HepG2 (cell line): Measurements from ENCODE around the gene GRAMD4. TPM values are rescaled to one million over a fixed set of nuclear protein-coding genes. Genes with fewer than 3 reads are reported as not detected.

Experiments used
- CBX5 ChIP-seq: sonication (generic); formaldehyde crosslinking; IDR thresholded peaks from 2 replicates; pipeline ENCODE4 v1.4.0; 2020; ENCODE audit warnings: missing genetic modification reagents, borderline replicate concordance
- GATAD2A ChIP-seq: IDR thresholded peaks from 2 replicates; pipeline ENCODE4 v1.6.1; 2016
- NBN ChIP-seq: fragments of 450-650 bp; conservative IDR thresholded peaks from 2 replicates; pipeline ENCODE4 v1.6.1; 2017
- SNAPC5 ChIP-seq: sonication (generic); formaldehyde crosslinking; IDR thresholded peaks from 2 replicates; pipeline ENCODE4 v1.8.1; 2023; ENCODE audit warnings: mild to moderate bottlenecking, missing genetic modification reagents, borderline replicate concordance
- ZBTB40 ChIP-seq, 2 experiments: fragments of 450-650 bp in 1 of 2; sonication (generic) in 1 of 2; formaldehyde crosslinking in 1 of 2; IDR thresholded peaks; 2 replicates each; pipeline versions ENCODE4 v1.6.1 to v1.8.0; 2016 to 2022; ENCODE audit warnings: antibody characterized with exemption in 1 of 2, mild to moderate bottlenecking in 1 of 2, missing genetic modification reagents in 1 of 2
- ZNF12 ChIP-seq: sonication (generic); formaldehyde crosslinking; IDR thresholded peaks from 2 replicates; pipeline ENCODE4 v1.5.0; 2020; ENCODE audit warnings: missing genetic modification reagents
- ZNF501 ChIP-seq: sonication (generic); formaldehyde crosslinking; IDR thresholded peaks from 2 replicates; pipeline ENCODE4 v1.5.1; 2020; ENCODE audit warnings: mild to moderate bottlenecking, moderate library complexity, missing genetic modification reagents
- ZNF543 ChIP-seq: sonication (generic); formaldehyde crosslinking; IDR thresholded peaks from 2 replicates; pipeline ENCODE4 v1.4.0; 2020; ENCODE audit warnings: mild to moderate bottlenecking, missing genetic modification reagents
- polyA plus RNA-seq, 8 experiments: library from polyadenylated mRNA; depleted of rRNA in 3 of 8; stranded (reverse) in 7 of 8; unstranded in 1 of 8; fragments of >200 nt; fragmentation: Illumina TruSeq in 4 of 8; extraction: Trizol in 4 of 8; gene quantifications; 2 replicates each; pipeline versions ENCODE4 v1.2.1 to v1.2.3, GENCODE V29; 2011 to 2016; ENCODE audit warnings: low read depth in 4 of 8, missing spikeins in 1 of 8, mixed read lengths in 1 of 8; ENCODE audit not compliant: insufficient read depth in 1 of 8
- total RNA-seq, 5 experiments: library from RNA; depleted of rRNA; stranded (reverse); fragments of >200 nt; fragmentation: Illumina TruSeq; extraction: Trizol; gene quantifications; 2 replicates each; pipeline ENCODE4 v1.2.3, GENCODE V29; 2016; ENCODE audit warnings: low read depth in 1 of 5
- TF ChIP-seq, protein P1 (sequence below): sonication (generic); formaldehyde crosslinking; IDR thresholded peaks from 2 replicates; pipeline ENCODE4 v1.5.0; 2020; ENCODE audit warnings: mild to moderate bottlenecking, missing genetic modification reagents
- TF ChIP-seq, protein P2 (sequence below): sonication (generic); formaldehyde crosslinking; IDR thresholded peaks from 2 replicates; pipeline ENCODE4 v1.8.0; 2022; ENCODE audit warnings: mild to moderate bottlenecking, missing genetic modification reagents, borderline replicate concordance

Gene GRAMD4
- total and polyA plus RNA-seq, 2 of the 13 experiments (the other 11 are each of a cell fraction or from before 2014, with no cell fraction given), result 15.2 to 15.7 TPM

- TF ChIP-seq ZBTB40 (IDR thresholded peaks at IDR 0.05), result 0 out of 2 replicates have a peak, but pooled peaks have one; percentile 3
- TF ChIP-seq ZBTB40 (CRISPR knock-in tag; IDR thresholded peaks at IDR 0.05), result no peak; the same call in 1 of the 2 replicates
- TF ChIP-seq, protein P1, sequence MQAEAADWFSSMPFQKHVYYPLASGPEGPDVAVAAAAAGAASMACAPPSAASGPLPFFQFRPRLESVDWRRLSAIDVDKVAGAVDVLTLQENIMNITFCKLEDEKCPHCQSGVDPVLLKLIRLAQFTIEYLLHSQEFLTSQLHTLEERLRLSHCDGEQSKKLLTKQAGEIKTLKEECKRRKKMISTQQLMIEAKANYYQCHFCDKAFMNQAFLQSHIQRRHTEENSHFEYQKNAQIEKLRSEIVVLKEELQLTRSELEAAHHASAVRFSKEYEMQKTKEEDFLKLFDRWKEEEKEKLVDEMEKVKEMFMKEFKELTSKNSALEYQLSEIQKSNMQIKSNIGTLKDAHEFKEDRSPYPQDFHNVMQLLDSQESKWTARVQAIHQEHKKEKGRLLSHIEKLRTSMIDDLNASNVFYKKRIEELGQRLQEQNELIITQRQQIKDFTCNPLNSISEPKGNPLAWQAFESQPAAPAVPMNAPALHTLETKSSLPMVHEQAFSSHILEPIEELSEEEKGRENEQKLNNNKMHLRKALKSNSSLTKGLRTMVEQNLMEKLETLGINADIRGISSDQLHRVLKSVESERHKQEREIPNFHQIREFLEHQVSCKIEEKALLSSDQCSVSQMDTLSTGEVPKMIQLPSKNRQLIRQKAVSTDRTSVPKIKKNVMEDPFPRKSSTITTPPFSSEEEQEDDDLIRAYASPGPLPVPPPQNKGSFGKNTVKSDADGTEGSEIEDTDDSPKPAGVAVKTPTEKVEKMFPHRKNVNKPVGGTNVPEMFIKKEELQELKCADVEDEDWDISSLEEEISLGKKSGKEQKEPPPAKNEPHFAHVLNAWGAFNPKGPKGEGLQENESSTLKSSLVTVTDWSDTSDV, result 0 out of 2 replicates have a peak, but pooled peaks have one; percentile 34
- 0 out of 2 replicates have a peak, but pooled peaks have one; percentile 48 for TF ChIP-seq ZNF501
- peak; percentile 49; the same call in 1 of the 2 replicates for TF ChIP-seq CBX5 (CRISPR knock-in tag)
- TF ChIP-seq, protein P2, sequence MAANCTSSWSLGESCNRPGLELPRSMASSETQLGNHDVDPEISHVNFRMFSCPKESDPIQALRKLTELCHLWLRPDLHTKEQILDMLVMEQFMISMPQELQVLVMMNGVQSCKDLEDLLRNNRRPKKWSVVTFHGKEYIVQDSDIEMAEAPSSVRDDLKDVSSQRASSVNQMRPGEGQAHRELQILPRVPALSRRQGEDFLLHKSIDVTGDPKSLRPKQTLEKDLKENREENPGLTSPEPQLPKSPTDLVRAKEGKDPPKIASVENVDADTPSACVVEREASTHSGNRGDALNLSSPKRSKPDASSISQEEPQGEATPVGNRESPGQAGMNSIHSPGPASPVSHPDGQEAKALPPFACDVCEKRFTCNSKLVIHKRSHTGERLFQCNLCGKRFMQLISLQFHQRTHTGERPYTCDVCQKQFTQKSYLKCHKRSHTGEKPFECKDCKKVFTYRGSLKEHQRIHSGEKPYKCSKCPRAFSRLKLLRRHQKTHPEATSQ (CRISPR knock-in tag), result no peak
- TF ChIP-seq NBN, result peak; percentile 96; the same call in 1 of the 2 replicates
- no peak for TF ChIP-seq ZNF12 (CRISPR knock-in tag)
- TF ChIP-seq ZNF543 (CRISPR knock-in tag), result no peak
- TF ChIP-seq SNAPC5, result no peak; the same call in 1 of the 2 replicates
- peak; percentile 97 for TF ChIP-seq GATAD2A (CRISPR knock-in tag)
Observed at GRCh38 chr22:46638601-46639431, 18.6 kb downstream of the GRAMD4 start (continued).
